GM23248 (cell line): Measurements from ENCODE around the gene POU2AF3. TPM values are rescaled to one million over a fixed set of nuclear protein-coding genes. Genes with fewer than 3 reads are reported as not detected.

Experiments used
- DNase-seq: peaks from one replicate; pipeline ENCODE4 v3.0.0-alpha.2; 2015
- H2AFZ ChIP-seq: fragments of 200-600 bp; sonication (generic); 2 replicates; pipeline ENCODE4 v1.6.1; 2016; ENCODE audit warnings: antibody characterized with exemption
- H3F3A ChIP-seq: fragments of 200-600 bp; sonication (generic); 2 replicates; pipeline ENCODE4 v1.6.1; 2016; ENCODE audit warnings: mild to moderate bottlenecking, antibody characterized with exemption, mixed run types; ENCODE audit not compliant: insufficient read depth
- H3K27ac ChIP-seq: fragments of 200-600 bp; sonication (generic); 2 replicates; pipeline ENCODE4 v1.5.1; 2016; ENCODE audit warnings: mild to moderate bottlenecking
- H3K27me3 ChIP-seq: fragments of 200-600 bp; sonication (generic); replicated peaks from 2 replicates; pipeline ENCODE4 v1.6.1; 2016; ENCODE audit warnings: mild to moderate bottlenecking; ENCODE audit not compliant: insufficient read depth
- H3K36me3 ChIP-seq: fragments of 200-600 bp; sonication (generic); 2 replicates; pipeline ENCODE4 v1.6.1; 2016; ENCODE audit warnings: low read depth, mild to moderate bottlenecking
- H3K4me1 ChIP-seq: fragments of 200-600 bp; sonication (generic); 2 replicates; pipeline ENCODE4 v1.6.1; 2016; ENCODE audit warnings: mild to moderate bottlenecking; ENCODE audit not compliant: insufficient read depth
- H3K4me2 ChIP-seq: fragments of 200-600 bp; sonication (generic); one replicate; pipeline ENCODE4 v1.6.1; 2016; ENCODE audit warnings: mild to moderate bottlenecking; ENCODE audit not compliant: unreplicated experiment
- H3K4me3 ChIP-seq: fragments of 200-600 bp; sonication (generic); 2 replicates; pipeline ENCODE4 v1.5.1; 2016; ENCODE audit warnings: mild to moderate bottlenecking
- H3K79me2 ChIP-seq: fragments of 200-600 bp; sonication (generic); 2 replicates; pipeline ENCODE4 v1.6.1; 2016; ENCODE audit warnings: mild to moderate bottlenecking; ENCODE audit not compliant: insufficient read depth
- H3K9ac ChIP-seq: fragments of 200-600 bp; sonication (generic); 2 replicates; pipeline ENCODE4 v1.6.1; 2016; ENCODE audit warnings: mild to moderate bottlenecking
- H3K9me2 ChIP-seq: fragments of 200-600 bp; sonication (generic); 2 replicates; pipeline ENCODE4 v1.6.1; 2016; ENCODE audit warnings: mixed run types, mild to moderate bottlenecking, moderate library complexity; ENCODE audit not compliant: insufficient read depth
- H3K9me3 ChIP-seq: fragments of 200-600 bp; sonication (generic); one replicate; pipeline ENCODE4 v1.6.1; 2017; ENCODE audit warnings: low read depth
- H4K20me1 ChIP-seq: fragments of 200-600 bp; sonication (generic); 2 replicates; pipeline ENCODE4 v1.6.0; 2016; ENCODE audit not compliant: insufficient read depth
- EZH2 ChIP-seq: fragments of 200-600 bp; sonication (generic); IDR thresholded peaks from 2 replicates; pipeline ENCODE4 v1.6.1; 2018; ENCODE audit warnings: antibody characterized with exemption, mild to moderate bottlenecking; ENCODE audit not compliant: insufficient read depth, poor library complexity, severe bottlenecking
- EZH2phosphoT487 ChIP-seq: fragments of 200-600 bp; sonication (generic); IDR thresholded peaks from 2 replicates; pipeline ENCODE4 v1.6.1; 2018; ENCODE audit warnings: antibody characterized with exemption, moderate library complexity, mild to moderate bottlenecking, low read depth; ENCODE audit not compliant: insufficient read depth
- WGBS, 2 experiments: methylation state at CpG; one replicate each; pipeline ENCODE4 v1.1.6; 2015 to 2017; ENCODE audit warnings: low lambda C conversion rate in 2 of 2, low coverage in 1 of 2; ENCODE audit errors: missing lambda C conversion rate in 2 of 2; 5-methylcytosine and 5-hydroxymethylcytosine counted together
- in situ Hi-C: fragments of 300-500 bp; cut with MboI; formaldehyde crosslinking; loops from 2 replicates; pipeline ENCODE4 v1.15.0; 2020
- polyA plus RNA-seq: library from polyadenylated mRNA; unstranded; fragments of >200 nt; fragmentation: Nextera tagmentation; extraction: Ambion mirVana; gene quantifications from 2 replicates; pipeline ENCODE4 v1.2.1, GENCODE V29; 2016
- total RNA-seq: library from RNA; depleted of rRNA; stranded (reverse); fragments of >200 nt; shearing (Covaris generic); gene quantifications from 2 replicates; pipeline ENCODE4 v1.2.3, GENCODE V29; 2014

The POU2AF3 gene
- total and polyA plus RNA-seq, 2 experiments from 2014 or later, result not detected

GRCh38 chr11:111336582-111337256 lies 38.4 kb downstream of the POU2AF3 start:
- H3K79me2 ChIP-seq, result no peaks in the 10 kb centered on the region
- WGBS, 2 experiments, result 53 to 55% methylated on average over 2 of the region's 2 CpGs
- H3K36me3 ChIP-seq, result no peaks in the 10 kb centered on the region
- H3K9me3 ChIP-seq, result peaks cover 11% of the 10 kb centered on the region
- H4K20me1 ChIP-seq, result no peaks in the 10 kb centered on the region
- H3K9ac ChIP-seq, result no peak overlapping the region
- no peak overlapping the region for H3K4me3 ChIP-seq
- TF ChIP-seq EZH2, result no peak
- no peak for TF ChIP-seq EZH2phosphoT487
- H3F3A ChIP-seq, result peaks cover 4% of the 10 kb centered on the region; the same call in 1 of the 2 replicates
- H2AFZ ChIP-seq, result no peak overlapping the region
- no peak overlapping the region for H3K27ac ChIP-seq
- no peaks in the 10 kb centered on the region for H3K9me2 ChIP-seq
- no peaks in the 10 kb centered on the region for H3K27me3 ChIP-seq
- DNase-seq, result peak; percentile 94
- peak overlapping the region; percentile 44 for H3K4me2 ChIP-seq
- in situ Hi-C loops, result no loop called here
- H3K4me1 ChIP-seq, result peaks cover 27% of the 10 kb centered on the region

- DNase-seq, result no peak
- Histone ChIP-seq H3K4me3 (no peak overlapping the region), H3K4me1 (peaks cover 26% of the 10 kb centered on the region), H3K79me2 (no peaks in the 10 kb centered on the region), H3K4me2 (no peak overlapping the region), H4K20me1 (no peaks in the 10 kb centered on the region), H3K9me3 (peaks cover 11% of the 10 kb centered on the region), H3K36me3 (no peaks in the 10 kb centered on the region), H3K27ac (no peak overlapping the region), H3K9ac (no peak overlapping the region), H3K27me3 (no peaks in the 10 kb centered on the region), H2AFZ (no peak overlapping the region), H3K9me2 (no peaks in the 10 kb centered on the region), H3F3A (0 out of 2 replicates have a peak, but pooled peaks cover 7% of the 10 kb centered on the region)
- in situ Hi-C loops, result no loop called here
- TF ChIP-seq EZH2 (no peak), EZH2phosphoT487 (no peak)
Measured at GRCh38 chr11:111339758-111340388, 41.5 kb downstream of the POU2AF3 start.

DNA sequence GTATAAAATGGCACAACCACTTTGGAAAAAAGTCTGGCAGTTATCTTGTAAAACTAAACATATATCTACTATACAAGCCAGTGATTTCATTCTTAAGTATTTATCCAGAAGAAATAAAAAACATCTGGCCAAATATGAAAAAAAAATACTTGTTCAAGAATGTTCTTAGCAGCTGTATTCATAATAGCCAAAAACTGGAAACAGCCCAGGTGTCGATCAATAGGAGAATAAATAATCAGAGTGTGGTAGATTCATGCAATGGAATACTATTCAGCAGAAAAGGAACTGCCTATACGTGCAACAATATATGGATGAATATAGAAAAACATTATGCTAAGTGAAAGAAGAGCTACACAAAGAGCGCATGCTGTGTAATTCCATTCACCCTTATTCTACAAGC lies 44.0 kb downstream of the POU2AF3 start:
- Histone ChIP-seq H3K9me2 (no peaks in the 10 kb centered on the region), H4K20me1 (no peaks in the 10 kb centered on the region), H3K4me3 (no peak overlapping the region), H2AFZ (no peak overlapping the region), H3K27ac (no peak overlapping the region), H3K9me3 (peaks cover 11% of the 10 kb centered on the region), H3K36me3 (no peaks in the 10 kb centered on the region), H3K9ac (no peak overlapping the region), H3K27me3 (no peaks in the 10 kb centered on the region), H3F3A (peaks cover 16% of the 10 kb centered on the region), H3K79me2 (no peaks in the 10 kb centered on the region), H3K4me2 (no peak overlapping the region), H3K4me1 (peaks cover 18% of the 10 kb centered on the region)
- no peak for TF ChIP-seq EZH2
- no peak for TF ChIP-seq EZH2phosphoT487
- WGBS, 2 experiments, result 82 to 83% methylated on average over 3 of the region's 3 CpGs
- no peak for DNase-seq
- in situ Hi-C loops, result no loop called here

DNA sequence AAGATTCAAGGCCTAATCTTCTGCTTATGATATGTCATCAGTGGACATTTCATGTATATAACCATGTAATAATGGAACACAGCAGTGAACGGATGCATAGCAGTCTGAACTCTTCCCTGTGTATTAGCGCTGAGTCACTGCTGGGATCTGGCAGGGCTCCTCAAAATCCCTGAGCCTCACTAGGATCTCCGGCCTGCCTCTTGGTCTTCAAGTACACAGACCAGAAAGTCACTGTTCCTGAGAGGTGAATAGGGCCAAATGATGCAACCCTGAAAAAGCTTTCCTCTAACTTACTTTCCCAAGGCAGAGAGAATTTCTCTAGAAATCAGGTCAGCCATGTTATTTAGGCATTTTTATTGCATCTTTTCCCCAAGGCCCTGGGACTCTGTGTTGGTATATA lies 45.7 kb downstream of the POU2AF3 start:
- TF ChIP-seq EZH2, result no peak
- no peak for TF ChIP-seq EZH2phosphoT487
- H3K36me3 ChIP-seq, result no peaks in the 10 kb centered on the region
- 0 to 11% methylated on average over 3 of the region's 3 CpGs for WGBS, 2 experiments
- no peaks in the 10 kb centered on the region for H3K79me2 ChIP-seq
- in situ Hi-C loops, result no loop called here
- H3K27ac ChIP-seq, result peak overlapping the region; percentile 34
- H3K9me2 ChIP-seq, result no peaks in the 10 kb centered on the region
- peak; percentile 85 for DNase-seq
- H3K4me2 ChIP-seq, result no peak overlapping the region
- peaks cover 20% of the 10 kb centered on the region for H3K4me1 ChIP-seq
- no peak overlapping the region for H3K9ac ChIP-seq
- no peaks in the 10 kb centered on the region for H4K20me1 ChIP-seq
- no peak overlapping the region for H3K4me3 ChIP-seq
- peaks cover 11% of the 10 kb centered on the region for H3K9me3 ChIP-seq
- H2AFZ ChIP-seq, result 0 out of 2 replicates have a peak overlapping the region, but pooled peaks have one; percentile 55
- H3F3A ChIP-seq, result peaks cover 17% of the 10 kb centered on the region
- no peaks in the 10 kb centered on the region for H3K27me3 ChIP-seq
